GM19467 (cell line): ENCODE data around the gene MARCHF6.
"Not testable (repeated sequence)": the region's sequence is repeated elsewhere in the genome, so short reads cannot be mapped to it uniquely, and the experiment has no call there.

Source experiments
- ATAC-seq: cut with Tn5 transposase; IDR thresholded peaks from one replicate; pipeline ENCODE4 v1.9.1; 2021; ENCODE audit warnings: mild to moderate bottlenecking, moderate library complexity; ENCODE audit not compliant: unreplicated experiment

Gene MARCHF6

DNA sequence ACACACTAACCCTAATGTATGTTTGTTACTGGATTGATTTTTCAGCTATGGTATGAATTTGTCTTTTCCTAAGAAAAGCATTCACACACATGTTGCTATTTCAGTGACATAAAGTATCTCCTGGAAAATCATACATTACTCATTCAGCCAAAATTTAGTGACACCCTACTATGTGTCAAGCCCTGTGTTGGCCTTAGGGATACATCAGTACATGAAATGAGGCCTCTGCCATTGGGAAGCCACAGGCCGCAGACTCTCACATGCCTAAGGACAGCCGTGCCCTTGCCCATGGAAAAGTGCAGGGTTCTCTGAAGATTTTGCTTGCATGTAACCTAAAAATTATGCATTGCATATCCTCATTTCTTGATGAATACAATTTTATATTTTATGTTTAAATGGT, 5.2 kb upstream of the MARCHF6 start:
- ATAC-seq: no peak

DNA sequence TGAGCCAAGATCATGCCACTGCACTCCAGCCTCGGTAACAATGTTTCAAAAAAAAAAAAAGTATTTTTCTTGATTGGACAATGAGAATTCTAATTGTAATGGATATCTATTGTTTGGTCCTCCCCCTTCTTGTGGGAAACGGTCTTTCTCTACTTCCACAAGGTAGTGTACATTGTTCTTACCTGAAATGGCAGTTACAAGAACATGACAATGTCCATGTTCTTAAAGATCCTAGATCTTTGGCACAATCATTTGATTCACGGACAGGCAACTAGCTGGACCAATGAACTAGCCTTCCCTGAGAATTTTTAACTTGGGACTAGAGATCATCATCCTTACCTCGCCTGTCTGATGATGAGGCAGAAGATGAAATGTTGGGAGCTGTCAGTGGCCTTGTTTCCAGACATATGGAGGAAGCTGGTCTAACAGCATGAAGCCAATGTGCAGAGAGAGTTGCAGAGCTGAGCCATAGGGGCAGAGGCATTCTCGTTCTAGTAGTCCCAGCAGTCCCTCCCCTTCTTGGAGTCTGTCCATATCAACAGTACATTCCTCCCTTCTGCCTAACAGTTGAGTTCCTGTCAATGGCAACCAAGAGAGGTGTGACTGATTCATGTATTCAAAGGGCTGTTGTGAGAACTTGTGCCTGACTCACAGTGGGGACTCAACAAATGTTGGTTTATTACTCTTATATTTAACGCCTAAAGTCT, 2.1 kb upstream of the MARCHF6 start:
- no peak for ATAC-seq

DNA sequence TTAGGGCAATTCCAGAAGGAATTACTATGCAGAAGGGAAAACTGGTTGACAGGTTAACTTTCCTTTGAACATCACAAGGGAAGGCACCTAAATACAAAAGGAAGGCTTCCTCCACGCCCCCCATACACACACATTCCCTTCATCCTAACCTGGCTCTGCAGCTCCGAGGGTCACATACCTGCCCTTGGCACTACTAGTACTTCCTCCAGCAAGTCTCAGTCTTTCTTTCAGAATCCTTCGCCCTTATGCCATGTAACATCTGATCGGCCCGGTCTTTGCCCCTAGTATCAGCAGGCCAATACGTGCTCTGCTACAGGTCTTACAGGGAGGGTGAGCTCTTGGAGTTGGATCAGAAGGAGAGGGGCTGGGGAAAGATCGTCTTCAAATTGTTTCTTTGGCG, 1.6 kb upstream of the MARCHF6 start:
- ATAC-seq: no peak

DNA sequence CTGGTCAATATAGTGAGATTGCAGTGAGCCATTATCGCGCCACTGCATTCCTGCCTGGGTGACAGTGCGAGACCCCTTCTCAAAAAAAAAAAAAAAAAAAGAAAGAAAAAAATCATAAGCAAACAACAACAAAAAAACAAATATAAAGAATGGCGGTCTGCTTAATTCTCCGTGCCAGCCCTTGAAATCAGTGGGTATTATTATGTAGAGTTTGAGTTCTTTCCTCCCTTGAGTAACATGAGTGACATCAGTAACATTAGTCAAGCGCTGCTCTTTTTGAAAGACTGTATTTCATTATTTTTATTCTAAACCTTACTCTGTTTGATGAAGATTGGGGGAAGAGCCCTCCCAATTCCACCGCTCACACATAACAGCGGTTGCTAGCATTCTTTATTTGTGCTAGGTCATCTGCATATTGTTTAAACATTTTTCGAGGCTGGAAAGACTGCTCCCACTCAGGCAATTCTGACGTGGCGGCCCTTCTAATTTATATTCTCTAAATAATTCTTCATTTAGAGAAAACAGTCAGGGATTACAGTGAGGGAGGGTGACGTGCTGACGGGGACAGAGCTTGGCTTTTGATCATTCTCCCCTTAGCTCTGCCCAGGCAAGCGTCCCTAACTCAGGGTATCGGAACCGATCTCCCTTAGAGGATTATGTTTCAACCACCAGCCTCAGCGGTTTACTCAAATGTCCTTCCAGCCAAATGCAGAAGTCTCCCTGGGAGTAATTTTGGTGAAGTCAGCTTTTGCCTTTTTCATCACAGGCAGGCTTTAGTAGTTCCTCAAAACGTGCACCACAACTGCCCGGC, 860 bp upstream of the MARCHF6 start:
- ATAC-seq: peak; percentile 17

DNA sequence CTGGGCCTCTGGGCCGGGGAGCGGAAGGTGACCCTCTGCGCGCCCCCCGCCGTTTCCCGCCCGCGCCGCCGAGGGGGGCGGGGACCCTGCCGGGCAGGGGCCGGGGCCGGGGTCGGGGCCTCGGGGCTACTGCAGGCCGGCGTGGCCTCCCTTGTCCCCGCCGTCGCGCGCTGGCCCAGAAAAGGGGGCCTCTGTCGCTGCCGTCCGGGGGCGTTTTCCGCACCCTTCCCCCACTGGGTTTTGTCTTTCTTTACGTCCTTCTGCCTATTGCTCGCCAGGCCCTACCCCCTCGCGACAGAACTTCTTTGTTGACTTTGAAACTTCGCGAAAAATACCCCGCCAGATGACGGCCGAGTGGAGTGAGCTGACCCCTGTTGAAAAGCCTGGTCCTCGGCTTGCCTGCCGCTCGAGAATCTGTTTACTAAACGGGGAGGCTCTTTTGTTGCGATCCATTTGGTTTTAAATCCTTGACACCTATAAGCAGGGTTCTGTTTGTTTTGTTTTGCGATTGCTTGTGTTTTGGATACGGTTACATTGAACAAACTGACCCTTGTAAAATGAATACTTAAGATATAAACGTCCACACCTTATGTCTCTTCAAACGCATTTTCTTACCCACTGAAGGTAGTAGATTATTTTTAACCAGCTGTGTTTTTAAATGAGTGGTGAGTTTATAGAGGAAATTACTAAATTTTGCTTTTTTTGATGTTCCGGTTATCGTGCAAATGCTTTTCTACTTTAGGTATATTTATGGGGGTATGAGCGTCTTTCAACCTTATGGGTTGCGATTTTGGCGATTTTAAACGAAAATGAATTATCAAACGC, 765 bp downstream of the MARCHF6 start:
- peak; percentile 11 for ATAC-seq

DNA sequence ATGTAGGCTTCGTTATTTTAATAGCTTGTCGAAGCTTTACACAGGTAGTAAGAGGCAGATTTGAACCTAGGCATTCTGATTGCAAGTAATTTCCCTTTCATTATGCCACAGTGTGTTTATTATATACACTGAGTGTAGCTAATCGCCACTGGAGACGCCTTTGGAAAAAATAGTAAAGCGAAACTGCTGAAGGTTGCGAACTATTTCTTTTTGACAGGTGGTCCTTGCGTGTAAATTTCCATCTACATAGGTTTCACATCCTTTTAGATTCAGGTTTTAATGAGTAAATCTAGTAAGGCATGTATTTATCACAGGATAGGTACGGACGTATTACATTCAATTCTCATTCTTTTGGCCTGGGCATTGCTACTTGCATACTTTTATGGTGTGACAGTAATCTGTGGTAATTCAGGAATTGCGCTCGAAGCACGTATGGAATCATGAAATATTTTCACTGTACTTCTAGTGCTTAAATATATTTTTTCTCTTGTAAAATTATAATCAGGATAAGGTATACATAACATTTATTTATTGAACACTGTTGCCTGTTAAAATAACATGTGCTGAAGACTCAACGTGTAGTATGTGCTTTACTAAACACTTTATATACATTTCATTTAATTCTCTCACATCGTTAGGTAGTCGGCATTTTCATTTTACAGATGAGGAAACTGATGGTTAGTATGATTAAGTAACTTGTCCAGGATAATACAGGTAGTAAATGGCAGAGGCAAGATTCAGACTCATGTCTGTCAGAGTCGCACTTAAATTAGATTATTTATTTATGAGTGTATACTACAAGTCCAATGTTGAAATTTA, 1.8 kb downstream of the MARCHF6 start:
- no peak for ATAC-seq

DNA sequence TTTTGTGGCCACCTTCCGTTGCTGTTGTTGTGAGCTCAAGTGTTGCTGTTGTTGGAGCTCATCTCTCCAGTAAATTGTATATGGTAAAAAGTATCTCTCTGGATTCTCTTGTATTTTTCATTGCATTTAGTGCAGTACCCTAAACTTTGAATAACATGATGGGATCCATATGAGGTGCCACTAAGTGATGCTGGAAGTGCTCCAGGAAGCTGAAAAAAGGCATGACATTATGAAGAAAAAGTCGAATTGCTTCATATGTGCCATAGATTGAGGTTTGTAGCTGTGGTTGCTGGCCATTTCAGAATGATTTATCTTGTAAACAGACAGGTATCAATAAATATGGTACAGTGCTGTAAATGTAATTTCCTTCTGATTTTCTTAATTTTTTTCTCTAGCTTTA, 5.5 kb downstream of the MARCHF6 start:
- no peak for ATAC-seq

DNA sequence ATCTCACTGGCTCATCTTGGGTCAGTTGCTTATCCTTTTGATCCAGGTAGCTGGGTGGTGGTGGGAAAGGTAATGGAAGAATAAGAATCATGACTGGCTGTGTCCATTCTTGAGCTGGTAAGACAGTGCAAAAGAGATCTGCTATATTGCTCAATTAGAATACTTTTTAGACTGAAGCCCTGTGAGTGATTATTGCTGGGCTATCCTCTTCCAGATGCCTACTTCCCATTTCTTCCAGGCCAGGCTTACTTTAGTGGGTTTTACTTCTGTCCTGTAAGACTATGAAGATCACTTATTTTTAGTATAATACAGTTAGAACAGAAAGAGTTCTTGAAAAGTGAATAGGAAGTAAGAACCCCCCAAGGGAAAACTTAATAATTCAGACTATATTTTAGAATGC, 7.2 kb downstream of the MARCHF6 start:
- no peak for ATAC-seq

DNA sequence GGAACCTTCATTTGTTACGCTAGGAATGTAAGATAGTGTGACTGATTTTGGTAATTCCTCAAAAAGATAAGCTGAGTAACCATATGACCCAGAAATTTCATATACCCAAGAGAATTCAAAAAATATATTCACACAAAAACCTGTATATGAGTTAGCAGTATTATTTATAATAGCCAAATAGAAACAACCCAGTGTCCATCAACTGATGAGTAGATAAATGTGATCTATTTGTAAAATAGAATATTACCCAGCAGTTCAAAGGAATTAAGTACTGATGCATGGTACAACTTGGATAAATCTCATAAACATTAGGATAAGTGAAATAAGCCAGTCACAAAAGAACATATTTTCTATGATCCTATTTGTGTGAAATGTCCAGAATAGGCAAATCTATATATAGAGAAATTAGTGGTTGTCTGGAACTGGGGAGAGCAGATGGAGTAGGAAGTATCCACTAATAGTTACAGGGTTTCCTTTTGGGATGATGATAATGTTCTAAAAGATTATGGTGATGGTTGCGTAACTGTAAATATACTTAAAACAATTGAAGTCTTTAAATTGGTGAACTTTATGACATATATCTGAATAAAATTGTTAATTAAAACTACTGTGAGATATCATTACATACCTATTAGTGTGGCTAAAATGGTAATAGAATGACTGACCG, 10.2 kb downstream of the MARCHF6 start:
- no peak for ATAC-seq

DNA sequence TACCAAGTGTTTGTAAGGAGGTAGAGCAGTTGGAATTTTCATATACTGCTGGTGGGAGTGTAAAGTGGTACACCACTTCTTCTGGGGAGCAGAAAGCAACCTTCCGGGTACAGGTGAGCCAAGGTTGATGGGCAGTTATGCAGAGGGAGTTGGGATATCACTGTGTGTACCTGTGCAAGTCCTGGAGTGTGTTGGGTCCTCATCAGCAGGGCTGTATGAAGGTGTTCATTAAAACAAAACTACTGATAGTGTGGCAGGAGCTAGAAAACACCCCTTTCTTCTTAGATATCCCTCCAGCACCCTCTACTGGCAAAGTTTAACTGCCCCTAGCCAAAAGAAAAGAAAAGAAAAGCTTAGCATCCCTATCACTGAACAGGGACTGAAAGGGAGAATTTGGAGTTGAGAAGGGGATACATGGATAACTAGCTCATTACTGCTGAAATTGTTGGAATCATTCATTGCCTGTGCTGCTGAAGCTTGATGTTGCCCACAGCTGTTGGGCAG, 10.7 kb downstream of the MARCHF6 start:
- no peak for ATAC-seq

DNA sequence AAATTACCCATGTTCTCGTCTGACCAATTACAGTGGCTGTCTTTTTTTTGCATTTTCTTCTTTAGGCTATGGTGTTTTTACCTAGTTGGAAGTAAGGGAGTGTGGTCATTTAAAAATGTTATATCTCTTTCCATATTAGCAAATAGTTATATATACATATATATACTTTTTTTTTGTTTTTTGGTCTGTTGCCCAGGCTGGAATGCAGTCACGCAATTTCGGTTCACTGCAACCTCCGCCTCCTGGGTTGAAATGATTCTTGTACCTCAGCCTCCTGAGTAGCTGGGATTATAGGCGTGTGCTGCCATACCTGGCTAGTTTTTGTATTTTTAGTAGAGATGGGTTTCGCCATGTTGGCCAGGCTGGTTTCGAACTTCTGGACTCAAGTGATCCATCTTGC, 12.3 kb downstream of the MARCHF6 start:
- ATAC-seq: no peak

DNA sequence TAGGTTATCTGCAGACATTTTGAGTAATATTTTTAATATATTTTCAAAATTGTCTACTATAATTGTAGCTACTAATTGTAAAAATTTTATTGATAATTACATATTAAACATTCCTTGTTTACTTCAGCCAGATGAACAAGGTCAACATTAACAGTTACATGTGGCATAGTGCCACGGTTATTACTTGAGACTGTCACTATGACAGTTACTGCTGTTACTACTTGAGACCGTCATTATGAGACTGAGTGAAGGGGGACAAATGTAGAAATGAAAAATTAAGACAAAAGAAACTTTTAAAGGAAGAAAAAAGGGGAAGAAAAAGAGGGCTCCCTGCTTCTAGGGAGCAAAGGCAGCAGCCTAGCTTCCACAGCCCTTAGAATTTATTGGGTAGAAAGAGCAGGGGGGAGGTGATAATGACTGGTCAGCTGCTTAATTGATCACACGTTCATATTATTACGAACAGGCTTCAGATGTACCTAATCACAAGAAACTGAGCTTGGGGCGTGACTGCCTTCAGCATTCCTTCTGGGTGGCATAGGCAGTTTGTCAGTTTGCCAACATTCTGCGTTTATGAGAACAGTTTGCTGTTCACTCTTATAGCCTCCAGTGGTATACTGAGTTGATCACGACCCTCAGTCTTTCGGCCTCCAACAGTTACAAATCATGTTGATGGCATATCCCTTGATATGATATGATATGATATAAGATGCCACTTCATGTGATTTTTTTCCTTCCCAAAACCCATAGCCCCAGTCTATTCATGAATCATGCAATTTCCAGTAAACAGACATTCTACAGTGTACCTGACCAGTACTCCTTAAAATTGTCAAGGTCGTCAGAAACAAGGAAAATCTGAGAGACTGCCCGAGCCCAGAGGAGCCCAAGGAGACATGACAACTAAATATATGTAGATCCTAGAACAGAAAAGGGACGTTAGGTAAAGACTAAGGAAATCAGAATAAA, 13.1 kb downstream of the MARCHF6 start:
- ATAC-seq: no peak

DNA sequence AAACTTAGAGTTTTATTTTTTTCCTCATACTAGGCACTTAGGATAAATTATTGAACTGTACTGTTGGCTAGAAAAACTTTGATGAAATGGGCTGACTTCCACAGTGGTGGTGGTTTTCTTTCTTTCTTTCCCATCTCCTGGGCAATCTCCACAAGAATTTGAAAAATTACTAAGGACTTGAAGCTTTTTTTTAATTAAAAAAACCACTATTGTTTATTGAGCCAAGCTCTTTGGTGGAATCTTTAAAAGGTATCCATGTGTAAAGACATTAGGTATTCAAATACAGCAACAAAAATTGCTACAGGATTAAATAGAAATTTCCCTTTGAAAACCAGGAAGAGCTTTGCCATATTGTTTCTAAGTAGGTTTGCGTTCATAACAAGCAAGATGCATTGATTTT, 14.1 kb downstream of the MARCHF6 start:
- ATAC-seq: no peak

DNA sequence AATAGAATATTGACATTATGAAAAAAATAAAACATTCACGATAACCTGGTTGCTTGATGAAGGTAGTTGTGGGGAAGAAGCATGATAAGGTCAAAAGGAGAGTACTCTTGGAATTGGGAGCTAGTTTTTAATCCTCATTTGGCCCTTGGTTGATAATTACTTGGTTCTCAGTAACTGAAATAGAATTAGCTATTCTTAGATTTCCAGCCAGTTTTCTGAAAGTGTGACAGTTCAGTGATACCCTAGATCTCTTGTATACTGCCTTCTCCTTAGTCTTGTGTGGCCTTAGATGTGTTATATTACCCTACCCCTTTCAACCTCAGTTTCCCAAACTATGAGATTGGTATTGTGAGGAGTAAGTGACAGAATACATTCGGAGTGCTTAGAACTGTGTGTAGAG, 17.4 kb downstream of the MARCHF6 start:
- ATAC-seq: no peak

DNA sequence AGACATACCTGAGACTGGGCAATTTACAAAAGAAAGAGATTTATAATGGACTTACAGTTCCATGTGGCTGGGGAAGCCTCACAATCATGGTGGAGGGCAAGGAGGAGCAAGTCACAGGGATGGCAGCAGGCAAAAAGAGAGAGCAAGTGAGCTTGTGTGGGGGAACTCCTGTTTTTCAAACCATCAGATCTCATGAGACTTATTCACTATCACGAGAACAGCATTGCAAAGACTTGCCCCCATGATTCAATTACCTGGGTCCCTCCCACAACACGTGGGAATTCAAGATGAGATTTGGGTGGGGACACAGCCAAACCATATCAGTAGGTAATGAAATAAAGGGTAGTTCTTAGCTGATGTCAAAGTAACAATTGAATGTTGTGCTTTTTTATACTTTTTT, 17.9 kb downstream of the MARCHF6 start:
- ATAC-seq: not testable (repeated sequence)

DNA sequence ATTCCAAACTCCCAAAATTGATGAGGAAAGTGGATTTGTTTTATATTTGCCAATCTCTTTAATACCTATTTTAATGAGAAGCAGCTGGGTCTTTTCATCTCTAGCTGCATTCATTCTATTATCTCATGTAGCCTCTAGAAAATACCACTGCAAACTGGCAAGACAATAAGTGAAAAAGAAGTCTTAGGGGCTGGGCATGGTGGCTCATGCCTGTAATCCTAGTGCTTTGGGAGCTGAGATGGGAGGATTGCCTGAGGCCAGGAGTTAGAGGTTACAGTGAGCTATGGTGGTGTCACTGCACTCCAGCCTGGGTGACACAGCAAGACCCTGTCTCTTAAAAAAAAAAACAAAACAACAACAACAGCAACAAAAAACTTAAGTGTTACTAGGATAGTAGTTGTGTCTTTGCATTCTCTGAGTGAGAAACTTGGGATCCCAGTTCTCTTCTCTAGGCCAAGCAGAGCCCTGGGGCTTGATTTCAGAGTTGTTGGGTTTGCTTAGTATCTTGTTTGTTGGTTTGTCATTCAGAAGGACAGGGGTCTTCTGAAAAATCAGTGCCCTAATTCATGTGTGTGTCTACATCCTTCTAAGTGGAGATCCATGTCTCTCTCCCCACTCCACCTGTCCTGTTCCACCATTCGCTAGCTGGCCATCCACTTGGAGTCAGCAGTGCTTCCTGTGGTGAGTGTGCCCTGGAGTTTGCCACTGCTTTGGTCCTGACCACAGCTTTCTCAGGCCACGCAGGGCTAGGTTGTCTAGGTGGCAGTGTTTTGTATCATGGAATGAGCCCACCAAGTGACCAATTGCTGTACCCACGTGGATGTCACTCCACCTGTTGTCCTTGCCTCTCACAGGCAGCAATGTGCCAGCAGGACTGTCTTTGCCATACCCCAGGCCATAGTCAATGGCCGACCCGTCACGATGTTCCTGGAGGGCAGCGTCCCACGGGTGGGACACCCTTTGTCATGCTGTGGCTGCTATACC, 19.5 kb downstream of the MARCHF6 start:
- no peak for ATAC-seq
